ENCODE results near the gene ZNRF1. TPM values are rescaled to one million over a fixed set of nuclear protein-coding genes. Genes with fewer than 3 reads are reported as not detected.

ZNRF1 gene
- total RNA-seq, 4 donors from 2014 or later: 14.1 to 37.4 (median 19.4) TPM

DNA sequence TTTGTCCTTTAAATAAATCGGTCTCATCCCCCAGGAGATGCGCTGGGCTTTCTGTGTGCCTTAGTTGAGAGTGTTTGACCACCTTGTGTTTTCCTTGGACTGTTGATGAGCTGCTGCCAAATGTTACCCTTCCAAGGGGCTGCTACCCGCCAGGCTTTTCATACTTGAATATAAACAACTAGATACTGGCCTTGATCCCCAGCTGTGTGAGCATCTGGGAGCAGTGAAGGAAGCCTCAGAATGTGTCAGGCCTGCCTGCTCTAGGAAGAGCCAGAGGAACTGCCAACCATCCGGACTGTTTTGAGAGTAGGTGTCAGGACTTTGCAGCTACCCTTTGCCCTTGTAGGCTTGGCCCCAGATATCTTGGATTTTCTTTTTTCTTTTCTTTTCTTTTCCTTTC, 60.0 kb downstream of the ZNRF1 start:
- no peak for TF ChIP-seq POLR2A (IDR thresholded peaks at IDR 0.05)
- H3K4me3 ChIP-seq: no peak overlapping the region
- no peak overlapping the region for H3K27ac ChIP-seq
- DNase-seq: no peak
- H3K36me3 ChIP-seq: no peaks in the 10 kb centered on the region
- intact Hi-C loops (cut with DNase I; ENCODE audit: low total_unique reads): no loop called here
- H3K4me1 ChIP-seq: peaks cover 0 to 5% of the 10 kb centered on the region in 2 donors
- H3K27me3 ChIP-seq: no peaks in the 10 kb centered on the region
- no peaks in the 10 kb centered on the region for H3K9me3 ChIP-seq

DNA sequence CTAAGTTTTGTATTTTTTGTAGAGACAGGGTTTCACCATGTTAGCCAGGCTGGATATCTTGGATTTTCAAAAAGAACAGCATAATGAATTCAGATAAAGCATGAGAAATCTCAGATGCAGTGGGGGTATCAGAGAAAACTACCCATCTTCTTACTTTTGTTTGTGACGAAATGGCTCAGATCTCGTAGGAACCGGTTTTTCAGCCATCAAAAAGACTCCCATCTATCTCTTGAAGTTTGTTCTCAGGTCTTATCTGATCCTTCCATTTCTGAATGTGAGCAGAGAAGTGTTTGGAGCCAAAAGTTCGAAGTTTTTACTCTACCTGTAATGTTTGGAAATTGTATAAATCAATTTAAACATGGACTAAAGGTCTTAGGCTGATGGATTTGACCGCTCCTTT, 60.6 kb downstream of the ZNRF1 start:
- no peaks in the 10 kb centered on the region for H3K27me3 ChIP-seq
- H3K27ac ChIP-seq: no peak overlapping the region
- intact Hi-C loops (cut with DNase I; ENCODE audit: low total_unique reads): no loop called here
- no peak for DNase-seq
- TF ChIP-seq CTCF (IDR thresholded peaks at IDR 0.05) (no peak), POLR2A (IDR thresholded peaks at IDR 0.05) (no peak)
- no peaks in the 10 kb centered on the region for H3K9me3 ChIP-seq
- H3K36me3 ChIP-seq: no peaks in the 10 kb centered on the region
- no peak overlapping the region for H3K4me3 ChIP-seq
- no peaks in the 10 kb centered on the region for H3K4me1 ChIP-seq

GRCh38 chr16:75060723-75061122, 61.9 kb downstream of the ZNRF1 start:
- Histone ChIP-seq H3K27me3 (no peaks in the 10 kb centered on the region), H3K36me3 (no peaks in the 10 kb centered on the region), H3K4me3 (no peak overlapping the region), H3K27ac (no peak overlapping the region), H3K4me1 (no peaks in the 10 kb centered on the region), H3K9me3 (no peaks in the 10 kb centered on the region)
- intact Hi-C loops (cut with DNase I; ENCODE audit: low total_unique reads): no loop called here
- no peak for DNase-seq
- TF ChIP-seq POLR2A (IDR thresholded peaks at IDR 0.05) (no peak), CTCF (IDR thresholded peaks at IDR 0.05) (no peak)

DNA sequence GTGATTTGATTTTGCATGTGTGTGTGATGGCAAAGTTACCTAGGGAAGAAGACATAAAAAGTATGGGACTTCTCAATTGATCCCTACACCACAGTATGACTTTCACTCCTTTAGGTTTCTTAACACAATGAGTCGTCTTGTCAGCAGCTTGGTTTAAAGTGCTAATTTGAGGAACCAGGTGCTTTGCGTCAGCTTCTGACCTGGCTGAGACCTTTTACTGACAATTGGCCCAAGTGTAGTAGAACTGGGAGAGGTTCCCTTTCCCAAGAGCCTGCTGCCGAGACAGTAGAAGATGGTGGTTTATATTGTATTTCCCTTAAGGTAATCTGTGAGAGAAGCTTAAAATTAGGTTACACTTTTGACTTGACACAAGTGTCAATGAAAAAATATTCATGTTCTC, 62.8 kb downstream of the ZNRF1 start:
- Histone ChIP-seq H3K9me3 (no peaks in the 10 kb centered on the region), H3K27ac (peak overlapping the region; percentile 30 to 70), H3K27me3 (no peaks in the 10 kb centered on the region), H3K4me3 (no peak overlapping the region), H3K36me3 (no peaks in the 10 kb centered on the region), H3K4me1 (no peaks in the 10 kb centered on the region)
- intact Hi-C loops (cut with DNase I; ENCODE audit: low total_unique reads): no loop called here
- peak; percentile 50 to 55 for DNase-seq
- TF ChIP-seq POLR2A (IDR thresholded peaks at IDR 0.05): no peak
- TF ChIP-seq CTCF (IDR thresholded peaks at IDR 0.05): no peak

DNA sequence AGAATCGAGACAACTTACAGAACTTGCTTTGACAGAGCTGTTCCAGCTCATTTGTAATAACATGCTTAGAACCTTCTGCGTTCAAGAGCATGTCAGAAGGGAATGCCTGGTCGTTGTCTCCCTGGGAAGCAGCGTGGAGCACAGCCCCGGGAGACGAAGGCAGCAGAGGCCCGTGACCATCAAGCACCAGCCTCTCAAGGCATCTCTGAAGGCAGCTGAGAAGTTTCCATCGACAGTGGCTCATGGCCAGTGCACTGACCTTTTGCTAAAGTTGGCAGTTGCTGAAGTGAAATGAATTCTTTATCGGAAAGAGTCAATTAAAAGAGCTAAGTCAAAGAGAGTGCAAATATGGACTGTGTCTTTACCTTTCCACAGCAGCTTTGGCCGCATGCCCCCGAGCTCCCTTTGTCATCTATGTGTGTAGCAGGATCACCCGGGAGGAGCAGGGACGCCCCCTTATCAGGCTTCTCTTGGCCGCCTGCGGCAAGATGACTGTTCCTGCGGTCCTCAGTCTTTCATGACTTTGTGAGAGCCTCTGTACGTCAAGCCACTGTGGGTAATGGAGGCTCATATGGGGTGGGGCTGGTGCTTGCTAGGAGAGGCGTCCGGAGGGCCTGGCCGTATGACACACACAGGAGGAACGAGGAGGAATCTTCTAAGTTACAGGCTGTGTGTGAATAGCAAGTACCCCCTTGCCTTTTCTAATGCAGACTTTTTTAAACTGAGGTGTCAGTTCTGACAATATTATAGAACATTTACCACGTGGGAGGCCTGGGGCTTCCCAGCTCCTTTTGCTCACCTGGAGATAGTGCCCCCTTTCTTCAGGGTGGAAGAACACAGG, 63.5 kb downstream of the ZNRF1 start:
- Histone ChIP-seq H3K36me3 (no peaks in the 10 kb centered on the region), H3K27ac (peak overlapping the region; percentile 30 to 70), H3K9me3 (no peaks in the 10 kb centered on the region), H3K4me3 (no peak overlapping the region), H3K4me1 (no peaks in the 10 kb centered on the region), H3K27me3 (no peaks in the 10 kb centered on the region)
- intact Hi-C loops (cut with DNase I; ENCODE audit: low total_unique reads): no loop called here
- DNase-seq: peak in 1 of 2 donors; percentile 55
- TF ChIP-seq POLR2A (IDR thresholded peaks at IDR 0.05): no peak
- no peak for TF ChIP-seq CTCF (IDR thresholded peaks at IDR 0.05)
